D341Med (cell line): ENCODE measurements around the gene CAB39.

Source experiments
- DNase-seq: peaks from one replicate; pipeline ENCODE4 v3.0.0; 2012; ENCODE audit warnings: low spot score

The CAB39 gene

DNA sequence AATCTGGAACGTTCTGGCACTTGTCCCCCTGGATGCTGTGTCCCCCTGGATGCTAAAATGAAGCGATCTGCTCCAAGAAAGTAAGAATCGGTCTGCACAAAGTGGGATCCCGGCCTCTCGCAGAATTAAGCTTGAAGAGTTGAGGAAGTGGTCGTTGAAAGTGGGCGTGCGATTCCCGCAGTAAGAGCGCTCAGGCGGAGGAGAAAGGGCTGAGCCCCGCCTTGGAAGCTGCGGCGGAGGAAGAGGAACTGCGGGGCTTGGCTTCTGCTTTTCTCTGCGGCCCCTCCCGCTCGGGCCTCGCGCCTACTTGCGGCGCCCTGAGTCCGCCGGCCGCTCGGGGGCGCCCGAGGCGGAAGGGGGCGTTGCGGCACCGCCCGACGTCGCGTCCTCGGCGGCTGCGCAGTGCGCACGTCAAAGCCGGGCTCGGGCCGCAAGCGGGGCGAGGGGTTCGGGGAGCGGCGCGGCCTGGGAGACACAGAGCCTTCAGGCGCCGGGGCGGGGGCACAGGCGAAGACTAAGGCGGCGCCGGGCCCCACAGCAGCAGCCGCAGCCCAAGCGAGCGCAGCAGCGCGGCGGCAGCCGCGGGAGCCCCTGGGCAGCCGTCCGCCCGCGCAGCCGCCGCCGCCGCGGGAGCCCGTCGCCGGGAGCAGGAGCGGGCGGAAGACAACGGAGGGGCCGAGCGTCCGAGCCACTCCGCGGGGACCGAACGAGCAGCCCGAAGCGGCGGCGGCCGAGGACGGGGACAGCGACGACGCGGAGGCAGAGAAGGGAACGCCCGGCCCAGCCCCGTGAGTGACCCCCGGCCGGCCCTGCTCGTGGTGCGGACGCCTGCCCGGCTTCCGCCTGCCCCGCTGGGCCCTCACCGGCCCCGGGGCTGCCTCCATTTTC is at the start of gene CAB39:
Gene CAB39 (plus strand): TSS at position 400 of the 888 bp plus-strand sequence. CDS start 47,160 bp downstream, outside the sequence.
- DNase-seq, result peak; percentile 96

DNA sequence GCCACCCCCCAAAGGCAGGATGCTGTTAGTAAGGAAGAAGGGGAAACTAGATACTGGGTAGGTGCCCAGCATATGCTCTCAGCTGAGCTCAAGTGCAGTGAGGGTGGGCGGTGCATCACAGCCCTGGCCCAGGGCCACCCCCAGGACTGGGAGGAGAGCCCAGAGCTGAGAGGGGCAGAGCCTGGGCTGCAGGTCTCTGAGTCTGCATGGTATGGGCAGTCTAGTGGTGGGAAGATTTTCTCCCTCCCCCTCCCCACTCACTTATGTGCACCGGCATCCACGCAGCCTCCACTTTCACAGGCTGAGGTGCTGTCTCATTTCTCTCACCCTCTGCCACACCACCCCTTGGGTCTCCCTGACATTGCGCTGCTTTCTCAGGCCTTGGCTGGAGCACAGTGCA is 48.5 kb upstream of the CAB39 start:
- no peak for DNase-seq

DNA sequence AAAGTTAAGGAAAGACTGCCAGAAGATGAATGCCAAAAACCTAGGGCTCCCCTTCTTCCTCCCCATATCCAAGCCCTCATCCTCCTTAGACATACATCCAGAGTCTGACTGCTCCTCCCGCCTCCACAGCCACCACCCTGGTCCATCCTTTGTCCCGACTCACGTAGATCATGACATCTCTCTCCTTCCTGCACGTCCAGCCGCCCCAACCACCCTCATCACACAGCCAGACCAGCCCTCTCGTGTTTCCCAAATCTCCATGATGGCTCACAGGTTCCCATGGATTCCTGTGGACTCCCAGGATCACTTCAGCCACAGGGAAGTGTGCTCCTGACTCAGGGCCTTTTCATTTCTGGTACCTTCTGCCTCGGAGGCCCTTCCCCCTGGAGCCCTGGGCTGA is 47.8 kb upstream of the CAB39 start:
- no peak for DNase-seq

DNA sequence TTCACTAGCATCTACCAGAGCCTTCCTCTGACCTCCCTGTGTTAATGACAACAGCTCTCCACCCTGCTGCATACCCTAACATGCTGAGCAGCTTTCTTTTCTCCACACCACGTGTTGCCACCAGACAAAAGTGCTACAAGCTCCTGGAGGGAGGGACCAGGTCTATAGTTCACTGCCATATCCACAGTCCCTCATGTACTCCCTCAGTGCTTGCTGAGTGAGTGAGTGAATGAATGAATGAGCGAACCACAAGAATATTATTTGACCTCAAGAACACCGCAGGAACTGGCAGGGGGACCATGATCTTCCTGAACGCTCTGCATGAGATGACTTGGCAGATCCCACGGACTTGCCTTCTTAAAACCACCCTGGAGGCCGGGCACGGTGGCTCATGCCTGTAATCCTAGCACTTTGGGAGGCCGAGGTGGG is 47.4 kb upstream of the CAB39 start:
- no peak for DNase-seq

DNA sequence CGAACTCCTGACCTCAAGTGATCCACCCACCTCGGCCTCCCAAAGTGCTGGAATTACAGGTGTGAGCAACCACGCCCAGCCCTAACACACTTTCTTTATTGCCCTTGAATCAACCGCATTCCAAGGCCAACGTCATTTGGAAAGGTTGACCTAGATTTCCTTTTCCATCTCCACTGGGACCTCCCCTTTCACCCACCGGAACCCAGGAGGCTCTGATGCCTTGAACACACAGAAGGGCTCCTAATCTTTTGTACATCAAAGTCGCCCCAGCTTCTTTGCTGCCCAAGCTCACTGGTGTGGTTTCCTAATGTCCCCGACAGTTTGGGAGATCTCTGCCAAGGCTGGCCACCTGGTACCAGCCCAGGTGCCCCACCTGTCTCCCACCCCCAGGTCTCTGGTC is 46.2 kb upstream of the CAB39 start:
- DNase-seq, result no peak

DNA sequence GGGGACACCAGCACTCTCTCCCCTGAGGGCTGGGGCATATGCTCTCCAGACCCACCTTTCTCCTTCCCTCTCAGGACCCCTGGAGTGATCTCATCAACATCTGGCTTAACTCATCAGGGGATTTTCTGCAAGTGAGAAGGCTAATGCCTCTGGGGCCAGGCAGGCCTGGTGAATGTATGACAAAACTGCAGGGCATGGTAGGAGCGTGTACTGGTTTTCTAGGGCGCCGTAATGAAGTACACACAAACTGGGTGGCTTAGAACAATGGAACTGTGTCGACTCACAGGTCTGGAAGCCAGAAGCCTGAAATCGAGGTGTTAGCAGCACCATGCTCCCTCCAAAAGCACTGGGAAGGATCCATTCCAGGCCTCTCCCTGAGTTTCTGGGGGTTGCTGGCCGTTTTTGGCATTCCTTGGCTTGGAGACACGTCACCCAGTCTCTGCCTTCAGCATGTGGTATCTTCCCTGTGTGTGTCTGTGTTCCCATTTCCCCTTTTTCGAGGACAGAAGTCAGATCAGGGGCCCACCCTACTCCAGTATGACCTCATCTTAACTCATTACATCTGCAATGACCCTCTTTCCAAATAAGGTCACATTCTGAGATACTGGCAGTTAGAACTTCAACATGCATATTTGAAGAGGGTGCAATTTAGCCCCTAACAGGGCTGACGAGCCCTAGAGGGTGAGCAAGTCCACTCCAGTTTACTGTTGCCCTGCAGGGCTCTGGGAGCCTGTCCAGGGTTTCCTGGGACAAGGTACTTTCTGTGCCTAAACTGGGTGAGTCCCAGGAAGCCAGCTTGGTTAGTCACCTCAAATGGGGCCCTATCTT is 45.5 kb upstream of the CAB39 start:
- no peak for DNase-seq

DNA sequence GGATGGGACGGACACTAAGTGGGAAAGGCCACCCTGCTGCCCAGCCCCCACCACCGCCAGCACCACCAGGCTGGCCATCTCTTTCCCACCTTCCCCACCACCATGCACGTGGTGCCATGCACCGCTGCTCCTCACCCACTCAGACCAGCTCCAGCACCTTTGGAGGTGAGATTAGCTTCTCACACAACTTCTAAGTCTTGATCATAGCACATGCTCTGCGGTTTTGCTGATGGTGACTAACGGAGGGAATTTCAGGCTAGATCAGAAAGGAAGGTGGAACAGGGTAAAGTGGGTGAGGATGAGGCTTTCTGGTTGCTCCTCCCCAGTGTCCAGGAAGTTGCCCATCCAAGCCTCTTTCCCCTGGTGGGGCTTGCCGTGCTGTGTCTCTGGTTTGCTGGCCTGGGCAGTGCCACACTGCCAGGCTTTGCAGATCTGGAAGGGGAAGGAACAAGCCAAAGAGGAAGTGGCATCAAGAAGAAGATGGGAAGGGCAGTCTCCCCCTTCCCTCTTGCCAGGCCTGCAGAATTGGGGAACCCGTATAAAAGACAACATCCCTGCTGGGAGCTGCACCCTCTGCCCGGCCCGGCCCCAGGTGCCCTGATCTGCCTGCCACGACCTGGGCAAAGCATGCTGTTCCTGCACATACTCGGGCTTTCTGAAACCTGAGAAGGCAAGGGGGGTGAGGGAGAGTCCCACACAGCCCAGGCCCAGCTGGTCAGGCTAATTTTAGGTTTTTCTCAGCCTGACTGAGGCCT is 44.3 kb upstream of the CAB39 start:
- DNase-seq, result no peak

DNA sequence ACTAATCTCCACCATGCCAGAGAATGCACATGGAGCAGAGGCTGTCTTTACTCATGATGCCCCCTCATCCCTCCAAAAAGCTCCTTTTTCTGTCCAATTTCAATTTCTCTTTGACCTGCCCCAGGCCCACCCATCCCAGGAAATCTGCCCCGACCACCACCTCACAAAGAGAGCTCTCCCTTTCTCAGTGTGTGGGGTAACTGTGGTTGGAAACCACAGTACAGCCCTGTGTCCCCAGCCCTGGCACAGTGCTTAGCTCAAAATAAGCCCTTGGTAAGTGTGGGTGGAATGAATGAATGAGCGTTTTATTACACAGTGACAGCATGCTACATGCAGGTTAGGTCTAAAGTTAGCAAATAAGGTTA is 43.7 kb upstream of the CAB39 start:
- DNase-seq, result no peak

DNA sequence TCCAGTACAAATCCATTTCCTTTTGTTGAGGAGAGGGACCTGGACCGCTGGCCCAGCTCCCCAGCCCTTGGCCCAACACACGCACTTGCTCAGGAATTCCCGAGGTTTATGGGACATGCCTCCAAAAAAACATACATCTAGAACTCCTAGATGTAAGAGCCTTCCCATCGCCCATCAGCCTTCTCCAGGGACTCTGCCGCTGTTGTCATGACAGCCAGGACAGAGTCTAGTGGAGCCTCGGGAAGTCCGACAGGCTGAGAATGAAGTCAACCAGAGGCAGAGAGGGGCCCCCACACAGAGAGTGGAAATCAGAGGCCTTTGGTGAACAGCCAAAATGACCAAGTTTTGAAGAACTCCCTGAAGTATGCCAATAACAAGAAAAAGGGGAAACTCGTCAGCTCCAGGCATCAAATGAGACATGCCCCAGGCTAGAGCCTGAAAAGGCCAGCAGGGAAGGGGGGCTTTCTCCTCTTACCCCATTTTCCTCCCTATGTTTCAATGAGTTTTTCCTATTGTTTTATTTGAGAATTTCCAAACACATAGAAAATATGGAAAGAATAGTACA is 43.2 kb upstream of the CAB39 start:
- no peak for DNase-seq

DNA sequence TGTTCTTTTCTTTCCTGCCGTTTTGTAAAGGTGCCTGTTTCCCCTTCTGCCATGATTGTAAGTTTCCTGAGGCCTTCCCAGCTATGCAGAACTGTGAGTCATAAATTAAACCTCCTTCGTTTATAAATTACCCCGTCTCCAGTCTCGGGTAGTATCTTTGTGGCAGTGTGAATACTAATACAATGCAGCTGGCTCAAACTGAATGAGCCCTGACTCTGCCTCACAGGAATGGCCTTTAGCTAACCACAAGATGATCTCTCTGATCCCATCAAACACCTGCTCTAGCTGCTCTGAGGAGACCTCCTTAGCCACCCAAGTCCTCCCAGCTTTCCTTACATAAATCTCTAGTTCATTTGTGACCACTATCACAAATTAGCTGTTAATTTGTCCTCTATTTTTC is 41.5 kb upstream of the CAB39 start:
- no peak for DNase-seq

DNA sequence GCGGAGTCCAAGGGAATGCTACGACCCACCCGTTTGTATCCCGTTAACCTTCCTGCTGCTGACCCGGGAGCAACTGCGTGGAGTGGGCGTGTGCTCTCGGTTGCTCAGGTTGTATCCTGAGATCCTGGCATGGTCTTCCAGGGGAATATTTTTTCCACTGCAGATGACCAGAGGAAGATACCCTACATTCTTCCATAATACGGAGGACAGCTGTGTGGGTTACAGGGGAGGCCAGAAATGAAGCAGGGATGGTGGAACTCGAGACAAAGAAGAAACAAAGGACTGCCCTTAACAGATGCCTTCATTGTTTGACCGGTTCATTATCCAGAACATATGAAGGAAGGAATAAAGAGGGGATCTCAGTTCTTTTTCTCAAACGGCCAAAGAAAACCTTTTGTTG is 39.8 kb upstream of the CAB39 start:
- DNase-seq, result no peak

DNA sequence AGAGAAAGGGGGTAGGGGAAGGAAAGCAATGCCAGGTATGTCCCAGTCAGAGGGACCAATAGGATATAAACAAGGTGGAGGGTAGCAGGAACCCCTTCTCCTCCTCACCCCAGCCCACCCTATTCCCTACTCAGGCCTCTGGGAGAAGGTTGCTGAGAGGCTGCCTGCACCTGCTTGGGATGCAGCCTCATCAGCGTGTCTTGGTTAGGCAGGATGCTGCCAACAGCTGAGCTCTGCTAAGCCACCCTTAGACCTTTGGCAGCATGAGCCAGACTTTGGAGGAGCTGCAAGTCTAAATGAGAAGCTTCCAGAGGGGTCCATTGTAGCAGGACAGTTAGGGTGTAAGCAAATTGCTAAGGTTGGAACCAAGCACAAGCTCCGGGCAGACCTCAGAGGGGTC is 38.2 kb upstream of the CAB39 start:
- DNase-seq, result no peak

DNA sequence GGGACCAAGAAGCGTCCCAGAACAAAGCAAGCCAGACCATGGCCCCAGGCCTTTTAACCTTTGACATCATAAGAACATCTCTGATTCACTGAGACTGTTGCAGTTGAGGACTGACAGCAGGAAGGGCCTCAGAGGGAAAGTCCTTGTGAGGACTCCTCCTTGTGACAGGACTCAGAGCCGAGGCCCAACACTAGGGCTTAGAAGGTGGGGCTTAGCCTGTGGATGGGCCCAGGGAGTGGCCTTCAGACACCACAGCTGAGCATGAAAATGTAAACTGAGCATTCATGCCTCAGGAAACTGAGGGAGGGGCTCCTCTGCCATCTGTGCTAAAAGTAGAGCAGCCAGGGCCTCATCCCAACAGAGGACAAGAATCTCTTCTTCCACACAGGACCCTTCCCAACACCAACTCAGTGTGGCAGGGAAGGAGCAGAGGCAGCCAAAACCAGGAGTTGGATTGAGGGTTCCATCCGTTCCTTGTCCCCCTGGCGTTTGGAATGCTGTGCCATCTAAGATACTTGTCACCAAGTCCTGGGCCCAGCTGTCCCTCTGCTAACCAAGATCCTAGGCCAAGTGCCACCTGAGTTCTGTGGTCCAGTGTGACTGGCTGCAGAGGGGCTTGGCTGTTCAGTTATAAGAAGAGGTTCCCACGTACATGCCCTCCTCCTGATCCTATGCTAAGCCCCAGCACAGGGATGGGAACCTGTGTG is 37.5 kb upstream of the CAB39 start:
- DNase-seq, result no peak

DNA sequence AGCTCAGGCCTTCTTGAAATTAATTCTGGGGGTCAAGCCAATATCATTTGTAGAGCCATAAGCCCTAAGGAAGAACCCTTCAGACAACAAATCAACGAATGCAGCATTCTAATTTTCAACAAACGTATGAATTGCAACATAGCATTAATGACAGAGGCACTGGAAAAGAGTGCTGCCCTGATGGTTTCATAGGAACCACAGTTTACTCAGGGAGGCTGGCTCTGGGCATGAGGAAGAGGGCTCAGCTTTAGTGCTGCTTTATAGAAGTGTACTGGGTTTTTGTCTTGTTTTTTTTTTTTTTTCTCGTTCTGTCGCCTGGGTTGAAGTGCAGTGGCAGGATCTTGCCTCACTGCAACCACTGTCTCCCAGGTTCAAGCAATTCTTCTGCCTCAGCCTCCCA is 36.1 kb upstream of the CAB39 start:
- DNase-seq, result no peak

DNA sequence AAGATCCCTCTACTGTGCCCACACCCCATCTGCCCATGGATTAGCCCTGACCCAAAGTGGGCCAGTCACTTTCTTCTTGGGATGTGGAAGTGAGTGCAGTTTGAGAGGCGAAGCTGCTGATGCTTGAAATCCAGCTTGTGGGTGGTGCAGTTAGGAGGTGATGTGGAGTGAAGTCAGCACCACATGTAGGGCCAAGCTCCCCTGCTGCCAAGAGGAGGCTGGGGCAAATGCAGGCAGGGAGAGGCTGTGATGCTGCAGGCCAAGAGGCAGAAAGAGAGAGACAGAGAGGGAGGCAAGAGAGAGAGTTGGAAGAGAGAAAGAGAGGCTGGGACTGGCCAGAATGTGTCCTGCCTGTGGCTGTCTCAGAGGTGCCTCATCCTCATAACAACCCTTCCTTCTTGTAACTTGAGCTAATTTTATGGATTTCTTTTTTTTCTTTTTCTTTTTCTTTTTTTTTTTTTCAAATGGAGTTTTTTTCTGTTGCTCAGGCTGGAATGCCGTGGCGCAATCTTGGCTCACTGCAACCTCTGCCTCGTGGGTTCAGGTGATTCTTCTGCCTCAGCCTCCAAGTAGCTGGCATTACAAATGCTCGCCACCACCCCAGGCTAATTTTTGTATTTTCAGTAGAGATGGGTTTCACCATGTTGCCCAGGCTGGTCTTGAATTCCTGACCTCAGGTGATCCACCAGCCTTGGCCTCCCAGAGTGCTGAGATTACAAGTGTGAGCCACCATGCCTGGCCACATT is 35.3 kb upstream of the CAB39 start:
- no peak for DNase-seq

DNA sequence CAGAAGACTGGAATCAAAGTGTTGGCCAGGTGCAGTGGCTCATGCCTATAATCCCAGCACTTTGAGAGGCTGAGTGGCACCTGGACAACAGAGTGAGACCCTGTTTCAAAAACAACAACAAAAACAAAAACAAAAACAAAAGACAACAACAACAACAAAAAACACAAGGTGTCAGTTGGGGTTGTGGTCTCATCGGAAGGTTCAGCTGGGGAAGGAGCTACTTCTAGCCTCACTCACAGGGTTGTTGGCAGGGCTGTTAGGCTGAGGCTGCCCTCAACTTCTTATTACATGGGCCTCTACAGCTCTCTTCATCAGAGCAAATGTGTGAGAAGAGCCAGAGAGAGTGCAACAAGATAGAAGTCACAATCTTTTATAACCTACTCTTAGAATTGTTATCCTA is 34.6 kb upstream of the CAB39 start:
- DNase-seq, result no peak

DNA sequence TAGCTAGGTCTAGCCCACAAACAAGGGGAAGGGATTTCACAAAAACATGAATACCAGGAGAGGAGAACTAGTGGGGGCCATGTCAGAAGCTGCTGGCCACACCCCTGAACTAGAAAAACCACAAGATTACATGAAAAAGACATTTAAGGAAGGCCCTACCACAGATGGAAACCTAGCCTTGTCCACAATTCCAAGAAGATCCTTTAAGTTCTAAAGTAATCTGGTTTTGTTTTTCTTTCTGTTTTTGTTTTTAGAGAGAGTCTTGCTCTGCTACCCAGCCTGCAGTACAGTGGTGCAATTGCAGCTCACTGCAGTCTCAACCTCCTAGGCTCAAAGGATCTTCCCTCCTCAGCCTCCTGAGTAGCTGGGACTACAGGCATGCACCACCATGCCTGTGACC is 34.2 kb upstream of the CAB39 start:
- no peak for DNase-seq

DNA sequence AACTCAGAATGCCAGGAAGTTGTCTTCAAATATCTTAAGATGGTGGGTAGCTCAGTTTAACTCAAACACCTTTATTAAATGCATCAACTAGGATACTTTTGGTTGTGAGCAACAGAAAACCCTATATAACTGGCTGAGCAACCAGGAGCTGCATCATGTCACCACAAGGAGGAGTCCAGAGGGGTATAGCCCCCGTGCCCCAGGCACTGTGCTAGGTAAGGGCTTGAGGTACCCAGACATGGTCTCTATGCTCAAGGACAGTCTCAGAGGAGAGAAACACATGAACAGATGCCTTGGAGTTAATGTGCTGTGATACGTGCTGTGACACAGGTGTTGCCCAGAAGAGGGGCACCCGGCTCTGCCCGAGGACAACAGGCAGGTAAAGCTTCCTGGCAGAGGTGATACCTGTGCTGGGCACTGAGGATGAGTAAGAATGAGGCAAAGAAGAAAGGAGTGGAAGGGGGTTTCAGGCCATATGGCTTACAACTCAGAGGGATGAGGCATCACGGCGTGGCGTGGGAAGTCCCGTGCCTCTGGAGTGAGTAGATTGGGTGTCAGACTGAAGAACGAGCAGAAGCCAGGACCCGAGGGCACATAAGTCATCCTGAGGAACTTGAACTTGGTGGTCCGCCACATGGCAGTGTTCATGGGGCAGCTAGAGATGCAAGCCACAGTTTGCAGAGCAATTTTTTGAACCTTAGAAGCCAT is 32.0 kb upstream of the CAB39 start:
- DNase-seq, result no peak

DNA sequence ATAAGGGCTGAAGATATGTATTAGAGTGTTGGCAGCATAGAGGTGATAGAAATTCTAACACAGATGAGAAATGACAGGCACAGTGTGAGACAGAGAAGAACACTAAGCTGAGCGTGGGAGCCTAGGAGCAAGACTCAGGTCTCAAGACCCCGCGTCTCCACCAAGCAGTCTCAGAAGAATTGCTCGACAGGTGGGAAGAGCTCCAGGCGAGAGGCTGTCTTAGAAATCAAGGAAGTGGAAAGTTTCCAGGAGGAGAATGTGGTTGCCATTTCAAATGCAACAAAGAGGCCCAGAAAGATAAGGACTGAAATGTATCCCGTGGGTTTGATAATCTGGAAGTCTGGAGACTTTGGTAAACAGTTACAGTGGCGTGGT is 31.5 kb upstream of the CAB39 start:
- DNase-seq, result no peak

DNA sequence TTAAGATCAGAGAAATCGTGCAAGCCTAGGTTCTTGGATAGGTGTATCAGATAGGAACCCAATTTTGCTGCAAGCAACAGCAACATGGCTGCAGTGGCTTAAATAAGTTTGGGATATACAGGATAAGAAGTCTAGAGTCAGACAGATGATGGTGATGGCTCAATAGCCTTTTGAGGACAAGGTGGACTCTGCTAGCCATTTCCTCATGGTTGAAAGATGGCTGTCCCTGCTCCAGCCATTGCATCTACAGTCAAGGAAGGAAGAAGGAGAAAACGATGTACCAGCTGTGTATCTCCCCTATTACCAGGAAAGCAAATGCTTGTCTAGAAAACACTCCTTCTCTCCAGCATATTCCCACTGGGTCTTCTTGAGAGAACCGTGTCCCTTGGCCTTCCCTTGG is 30.1 kb upstream of the CAB39 start:
- no peak for DNase-seq
